Stimulated activated CD8-positive, alpha-beta memory T cell treated with anti-CD3 and anti-CD28 coated beads, Interleukin-7, amount 100 ng/mL, for 4 hours (primary cell): ENCODE data around the gene SORCS2.

Experiments used
- DNase-seq, 2 donors: peaks; one replicate each; pipeline ENCODE4 v3.0.0-alpha.2; 2020; ENCODE audit warnings: low read depth in 2 of 2

Gene SORCS2

GRCh38 chr4:7414736-7415510, 222.6 kb downstream of the SORCS2 start:
- no peak for DNase-seq

DNA sequence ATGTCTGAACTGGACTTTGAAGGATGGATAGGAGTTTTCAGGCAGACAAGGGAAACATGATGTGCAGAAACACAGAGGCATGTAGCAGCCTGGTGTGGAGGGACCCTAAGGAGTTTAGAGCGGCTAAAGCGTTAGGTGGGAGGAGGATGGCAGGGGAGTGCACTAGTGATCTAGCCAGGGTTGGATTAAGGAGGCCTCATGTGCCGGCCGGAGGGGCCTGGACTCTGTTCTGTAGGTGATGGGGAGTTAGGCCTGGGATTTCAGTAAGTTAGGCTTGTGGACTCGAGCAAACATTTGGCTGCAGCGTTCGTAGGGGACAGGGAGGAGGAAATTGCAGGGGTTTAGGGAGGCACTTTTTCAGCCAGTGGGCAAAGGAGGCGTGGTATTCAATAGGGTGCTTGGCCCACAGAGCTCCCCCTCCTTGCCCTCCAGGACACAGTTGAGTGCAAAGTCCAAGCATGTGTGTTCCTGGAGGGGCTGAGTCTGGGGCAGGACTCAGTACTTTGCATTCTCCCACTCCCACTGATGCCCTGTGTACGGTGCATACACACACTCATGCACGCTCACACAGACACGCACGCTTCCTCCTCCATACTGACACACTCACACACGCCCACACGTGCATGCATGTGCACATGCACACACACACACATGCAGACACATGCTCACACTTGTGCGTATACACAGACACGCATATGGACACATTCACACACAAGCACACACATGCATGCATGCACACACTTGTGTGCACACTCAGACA, 223.8 kb downstream of the SORCS2 start:
- DNase-seq, result no peak

- no peak for DNase-seq
Observed at GRCh38 chr4:7416745-7417432, 224.6 kb downstream of the SORCS2 start.

- no peak for DNase-seq
Observed at GRCh38 chr4:7417639-7418038, 225.3 kb downstream of the SORCS2 start.

GRCh38 chr4:7418131-7418943, 226.0 kb downstream of the SORCS2 start:
- no peak for DNase-seq

- DNase-seq, result no peak
Observed at GRCh38 chr4:7419961-7420660, 227.8 kb downstream of the SORCS2 start.

- DNase-seq, result no peak
Observed at GRCh38 chr4:7420661-7421040, 228.3 kb downstream of the SORCS2 start.

DNA sequence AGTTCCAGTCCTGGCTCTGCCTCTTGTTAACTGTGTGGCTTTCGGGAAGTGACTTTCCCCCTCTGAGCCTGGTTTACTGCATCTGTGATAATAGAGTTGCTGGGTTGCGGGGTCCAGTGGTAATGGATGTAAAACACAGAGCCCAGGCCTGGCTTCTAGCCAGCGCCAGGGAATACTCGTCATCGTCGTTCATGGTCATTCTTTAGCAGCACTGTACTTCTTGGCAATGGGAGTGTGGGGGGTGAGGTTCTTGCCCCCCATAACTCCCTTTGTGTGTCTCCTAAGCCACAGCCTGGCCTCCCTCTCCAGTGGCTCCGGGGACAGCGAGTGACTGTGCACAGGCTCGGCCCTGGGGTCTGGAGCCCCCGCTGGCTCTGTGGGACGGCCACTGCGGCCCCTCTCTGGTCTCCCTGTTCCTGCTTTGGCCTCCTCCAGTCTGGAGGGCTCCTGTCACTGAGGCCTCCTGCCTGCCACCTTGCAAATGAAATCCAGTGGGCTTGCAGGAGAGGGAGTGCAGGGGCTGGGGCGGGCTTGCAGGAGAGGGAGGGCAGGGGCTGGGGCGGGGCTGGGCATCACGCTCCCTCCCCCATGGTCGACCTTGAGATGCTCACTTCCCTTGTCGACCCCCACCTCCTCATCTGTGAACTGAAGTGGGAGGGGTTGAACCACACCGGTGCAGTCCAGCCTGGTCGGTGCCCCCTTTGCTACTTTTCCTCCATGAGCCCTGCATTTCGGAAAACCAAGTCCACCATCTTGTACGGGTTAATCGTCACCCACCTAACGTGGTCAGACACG, 229.2 kb downstream of the SORCS2 start:
- DNase-seq, result no peak

- DNase-seq, result no peak
Observed at GRCh38 chr4:7422151-7422897, 230.0 kb downstream of the SORCS2 start.

GRCh38 chr4:7422898-7423180, 230.5 kb downstream of the SORCS2 start:
- DNase-seq, result no peak

GRCh38 chr4:7423391-7423790, 231.1 kb downstream of the SORCS2 start:
- no peak for DNase-seq

- DNase-seq, result no peak
Observed at GRCh38 chr4:7423801-7424552, 231.6 kb downstream of the SORCS2 start.

GRCh38 chr4:7424553-7425111, 232.3 kb downstream of the SORCS2 start:
- no peak for DNase-seq

- DNase-seq, result no peak
Observed at GRCh38 chr4:7425124-7425523, 232.8 kb downstream of the SORCS2 start.

- no peak for DNase-seq
Observed at GRCh38 chr4:7425591-7426468, 233.5 kb downstream of the SORCS2 start.

DNA sequence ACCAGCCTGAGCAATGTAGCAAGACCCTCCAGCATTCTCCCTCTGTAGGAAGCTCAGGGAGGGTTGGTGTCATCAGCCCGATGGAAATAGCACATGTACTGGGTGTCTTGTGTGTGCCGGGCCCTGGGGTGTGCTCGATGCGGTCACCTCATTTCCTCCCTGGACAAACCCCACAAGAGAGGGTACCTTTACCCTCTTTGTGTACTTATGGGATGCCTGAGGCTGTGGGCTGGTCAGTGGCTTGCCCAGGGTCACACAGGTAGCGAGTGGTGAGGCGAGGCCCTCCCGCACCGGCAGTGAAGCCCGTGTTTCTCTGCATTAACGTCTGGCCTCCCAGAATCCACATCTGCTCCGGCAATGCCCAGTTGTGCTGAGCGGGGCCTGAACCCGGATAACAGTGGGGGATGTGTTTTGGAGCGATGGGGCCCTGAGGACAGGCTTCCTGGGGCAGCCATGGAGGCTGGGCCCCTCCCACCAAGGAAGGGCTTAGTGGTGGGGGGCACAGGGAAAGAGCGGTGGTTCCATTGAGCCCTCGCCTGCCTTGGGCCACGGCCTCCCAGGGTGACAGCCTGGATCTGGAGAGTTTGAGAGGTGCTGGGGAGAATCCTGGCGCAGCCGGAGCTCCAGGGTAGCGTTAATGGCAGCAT, 234.3 kb downstream of the SORCS2 start:
- no peak for DNase-seq

DNA sequence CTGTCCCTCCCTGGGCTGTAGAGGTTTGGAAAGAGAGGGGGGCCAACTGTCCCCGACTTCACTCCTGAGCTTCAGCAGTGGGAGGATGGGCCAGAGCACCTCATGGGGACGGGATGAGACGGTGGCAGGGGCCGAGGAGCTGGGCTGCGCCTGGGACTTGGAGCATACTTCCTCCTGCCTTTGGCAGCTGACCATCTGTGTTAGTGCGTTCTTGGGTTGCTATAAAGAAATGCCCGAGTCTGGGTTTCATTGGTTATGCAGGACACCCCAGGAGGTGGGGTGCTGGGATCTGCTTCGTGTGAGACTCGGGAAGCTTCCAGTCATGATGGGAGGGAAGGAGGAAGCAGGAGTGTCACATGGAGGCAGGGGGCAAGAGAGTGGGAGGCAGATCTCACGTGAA, 235.0 kb downstream of the SORCS2 start:
- no peak for DNase-seq
